Stimulated activated naive B cell treated with anti-CD40 and anti-IgM and Interleukin-4, amounts not matched to agents 10 μg/mL and 1 μg/mL and 100 μg/mL, for 72 hours (primary cell): ENCODE results near the gene TMEM250.
A peak's percentile ranks its signal among the peaks of the same experiment; 100 is the strongest.

Experiments
- ATAC-seq, 2 donors: fragments of 150-1000 bp; cut with Tn5 transposase; replicated peaks; 2 replicates each; pipeline ENCODE4 v1.10.0; 2021; ENCODE audit warnings: moderate library complexity in 1 of 2
- DNase-seq: peaks from one replicate; pipeline ENCODE4 v3.0.0; 2021
- H3K27ac Mint-ChIP-seq: one replicate; pipeline ENCODE4 v1.8.0; 2022; ENCODE audit warnings: mild to moderate bottlenecking, mixed read lengths
- H3K27me3 Mint-ChIP-seq, 2 donors: one replicate each; pipeline ENCODE4 v1.8.0; 2022; ENCODE audit warnings: mixed read lengths in 2 of 2
- H3K36me3 Mint-ChIP-seq, 2 donors: one replicate each; pipeline ENCODE4 v1.8.0; 2022; ENCODE audit warnings: mixed read lengths in 2 of 2, mild to moderate bottlenecking in 1 of 2
- H3K4me1 Mint-ChIP-seq, 2 donors: one replicate each; pipeline ENCODE4 v1.8.0; 2022; ENCODE audit warnings: mixed read lengths in 2 of 2, mild to moderate bottlenecking in 1 of 2
- H3K4me3 Mint-ChIP-seq, 2 donors: one replicate each; pipeline ENCODE4 v1.8.0; 2022; ENCODE audit warnings: mild to moderate bottlenecking in 2 of 2, mixed read lengths in 2 of 2, moderate library complexity in 1 of 2
- H3K9me3 Mint-ChIP-seq, 2 donors: one replicate each; pipeline ENCODE4 v1.8.0; 2022; ENCODE audit warnings: mixed read lengths in 2 of 2, mild to moderate bottlenecking in 1 of 2

The TMEM250 gene

DNA sequence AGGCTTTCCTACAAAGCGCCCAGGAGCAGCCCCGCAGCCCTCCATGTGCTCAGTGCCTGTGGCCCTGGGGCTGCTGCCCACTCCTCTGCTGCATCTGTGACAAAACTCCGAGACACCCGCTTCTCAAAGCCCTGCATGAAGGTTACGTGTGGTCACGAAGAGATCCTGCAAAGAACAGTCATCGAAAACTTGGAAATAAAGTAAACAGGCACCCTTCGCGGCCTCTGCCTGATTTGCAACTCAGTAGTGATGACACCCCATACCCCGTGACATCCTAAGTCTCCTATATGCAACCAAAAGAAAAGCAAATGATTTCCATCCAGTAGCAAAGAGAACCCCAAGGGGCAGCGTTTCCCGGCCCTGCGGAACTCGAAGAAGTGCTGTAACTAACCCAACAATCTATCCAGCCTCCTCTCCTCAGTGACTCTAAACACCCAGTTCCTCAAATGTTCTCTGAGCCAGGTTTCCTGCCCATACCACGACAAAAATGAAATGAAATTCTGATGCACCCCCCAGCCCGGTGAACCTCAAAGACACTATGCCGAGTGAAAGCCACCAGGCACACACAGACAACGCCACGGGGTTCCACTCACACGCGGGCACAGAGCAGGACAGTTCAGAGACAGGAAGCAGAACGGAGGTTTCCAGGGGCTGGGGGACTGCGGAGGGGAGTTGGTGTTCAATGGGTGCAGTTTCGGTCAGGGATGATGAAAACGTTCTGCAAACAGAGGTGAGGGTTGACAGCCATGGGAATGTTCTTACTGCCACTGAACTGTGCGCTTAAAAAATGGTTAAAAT lies 42.6 kb downstream of the TMEM250 start:
- Mint-ChIP-seq H3K27ac (peak overlapping the region; percentile 32), H3K27me3 (peaks cover 14 to 16% of the 10 kb centered on the region in 2 donors), H3K4me1 (peaks cover 11 to 15% of the 10 kb centered on the region in 2 donors), H3K9me3 (no peaks in the 10 kb centered on the region), H3K36me3 (peaks cover 0 to 2% of the 10 kb centered on the region in 2 donors), H3K4me3 (peak overlapping the region; percentile 33 to 41)
- DNase-seq = no peak
- ATAC-seq = peak; percentile 73 to 76

DNA sequence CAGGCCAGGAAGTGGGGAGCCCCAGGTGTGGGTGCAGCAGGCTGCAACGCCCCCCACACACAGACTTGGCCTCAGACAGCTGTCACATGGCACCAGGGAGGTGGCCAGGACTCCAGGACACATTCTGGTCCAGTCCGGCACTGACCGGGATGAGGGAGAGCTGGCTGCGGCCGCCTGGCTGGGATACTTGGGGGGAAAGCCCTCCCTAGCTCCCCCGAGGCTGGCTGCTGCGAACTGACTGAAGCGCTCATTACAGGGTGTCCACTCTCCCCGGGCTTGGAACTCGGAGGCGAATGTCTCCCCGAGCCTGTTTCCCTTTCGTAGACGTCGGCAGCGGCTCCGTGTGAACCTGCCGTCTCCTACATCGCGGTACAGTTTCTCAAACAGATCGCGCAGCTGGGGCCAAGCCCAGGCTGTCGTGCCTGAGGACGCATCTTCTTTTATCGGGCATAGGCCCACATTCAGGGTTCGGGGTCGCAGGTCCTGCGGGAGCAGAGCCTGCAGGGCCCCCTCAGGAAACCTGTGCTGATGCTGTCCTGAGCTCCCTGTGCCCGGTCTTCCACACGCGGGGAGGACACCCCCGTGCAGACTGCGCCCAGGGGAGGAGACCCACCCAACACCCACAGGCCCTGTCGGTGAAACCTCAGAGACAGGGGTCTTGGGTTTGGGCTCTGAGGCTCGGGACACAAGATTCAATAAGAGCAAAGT lies 43.4 kb downstream of the TMEM250 start:
- peaks cover 20 to 21% of the 10 kb centered on the region in 2 donors for H3K27me3 Mint-ChIP-seq
- H3K4me3 Mint-ChIP-seq = peak overlapping the region in 1 of 2 donors; percentile 41
- no peak overlapping the region for H3K27ac Mint-ChIP-seq
- DNase-seq = no peak
- peaks cover 0 to 2% of the 10 kb centered on the region in 2 donors for H3K36me3 Mint-ChIP-seq
- no peaks in the 10 kb centered on the region for H3K9me3 Mint-ChIP-seq
- peaks cover 11 to 15% of the 10 kb centered on the region in 2 donors for H3K4me1 Mint-ChIP-seq
- peak in 1 of 2 donors; percentile 5 for ATAC-seq

DNA sequence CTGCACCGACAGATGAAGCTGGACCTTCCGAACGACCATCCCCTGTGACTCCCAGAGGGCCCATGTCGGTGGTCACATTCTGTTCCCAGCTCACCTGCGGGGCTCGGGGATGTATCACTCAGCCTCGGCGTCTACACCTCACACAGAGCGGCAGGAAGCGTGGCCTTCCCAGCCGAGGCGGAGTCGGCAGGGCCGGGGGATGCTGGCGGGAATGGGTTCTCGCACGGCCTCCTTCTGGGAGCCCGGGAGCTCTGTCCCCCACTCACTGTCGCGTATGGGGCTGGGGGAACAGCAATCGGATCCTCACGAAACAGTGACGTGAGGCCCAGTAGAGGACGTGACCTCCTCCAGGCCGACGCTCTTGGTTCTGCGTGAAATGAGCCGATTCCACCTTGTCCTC lies 44.0 kb downstream of the TMEM250 start:
- peaks cover 0 to 2% of the 10 kb centered on the region in 2 donors for H3K36me3 Mint-ChIP-seq
- no peak overlapping the region for H3K4me3 Mint-ChIP-seq
- ATAC-seq (no peak), DNase-seq (no peak)
- no peak overlapping the region for H3K27ac Mint-ChIP-seq
- peaks cover 25% of the 10 kb centered on the region in 2 donors for H3K27me3 Mint-ChIP-seq
- peaks cover 11 to 15% of the 10 kb centered on the region in 2 donors for H3K4me1 Mint-ChIP-seq
- peaks cover 0 to under 1% of the 10 kb centered on the region in 2 donors for H3K9me3 Mint-ChIP-seq
